Muscle layer of duodenum (tissue), 2 donors: ENCODE data around the gene DYTN.
A peak's percentile ranks its signal among the peaks of the same experiment; 100 is the strongest.

Source experiments
- H3K27ac ChIP-seq: one replicate; pipeline ENCODE4 v1.7.0; 2013; ENCODE audit warnings: mild to moderate bottlenecking, low read length
- H3K27me3 ChIP-seq: one replicate; pipeline ENCODE4 v1.7.0; 2013; ENCODE audit warnings: low read depth, mild to moderate bottlenecking, control low read depth, low read length
- H3K36me3 ChIP-seq, 2 donors: one replicate each; pipeline ENCODE4 v1.7.0; 2013; ENCODE audit warnings: low read length in 2 of 2, control low read depth in 1 of 2, mild to moderate bottlenecking in 1 of 2; ENCODE audit not compliant: insufficient read depth in 2 of 2, control insufficient read depth in 1 of 2
- H3K4me1 ChIP-seq, 2 donors: one replicate each; pipeline ENCODE4 v1.7.0; 2013; ENCODE audit warnings: low read length in 2 of 2, mild to moderate bottlenecking in 2 of 2, control low read depth in 1 of 2, moderate library complexity in 1 of 2; ENCODE audit not compliant: insufficient read depth in 2 of 2, control insufficient read depth in 1 of 2
- H3K4me3 ChIP-seq, 2 donors: one replicate each; pipeline ENCODE4 v1.7.0; 2013; ENCODE audit warnings: low read length in 2 of 2, low read depth in 1 of 2, mild to moderate bottlenecking in 1 of 2
- H3K9me3 ChIP-seq, 2 donors: one replicate each; pipeline ENCODE4 v1.7.0; 2013; ENCODE audit warnings: low read length in 2 of 2, control low read depth in 1 of 2, mild to moderate bottlenecking in 1 of 2; ENCODE audit not compliant: control insufficient read depth in 1 of 2
- donor health status: healthy.

The DYTN gene

DNA sequence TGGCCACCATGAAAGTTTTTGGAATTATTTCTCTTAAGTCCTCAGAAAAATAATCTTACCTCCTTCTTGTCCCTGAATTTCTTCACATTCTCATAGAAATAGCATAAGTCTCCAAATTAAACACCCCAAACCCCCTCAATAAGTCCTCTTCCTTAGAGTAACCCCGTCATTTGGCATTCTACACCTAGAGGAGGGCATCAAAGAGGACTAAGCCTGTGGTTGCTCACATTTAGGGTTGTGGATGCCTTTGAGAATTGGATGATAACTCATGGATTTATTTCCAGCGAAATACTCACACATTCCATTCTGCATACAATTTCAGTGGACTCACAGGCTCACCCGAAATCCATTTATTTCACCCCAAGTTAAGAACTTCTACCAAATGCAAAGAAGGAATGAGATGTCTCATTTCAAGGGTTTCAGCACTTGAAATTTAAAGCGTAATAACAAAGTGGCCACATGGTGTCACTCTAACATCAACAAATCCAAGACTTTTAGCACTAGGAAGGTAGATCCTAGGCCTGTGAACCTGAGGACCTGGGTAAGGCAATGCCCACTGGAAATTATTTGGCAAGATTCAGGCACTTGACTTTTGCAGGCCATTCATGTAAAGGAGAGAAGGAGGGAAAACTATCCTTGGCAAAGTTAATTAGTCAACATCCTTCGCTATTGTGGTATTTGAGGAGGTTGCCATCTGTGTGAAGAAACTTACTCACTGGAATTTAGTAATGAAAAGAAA, 24.6 kb downstream of the DYTN start:
- no peaks in the 10 kb centered on the region for H3K4me1 ChIP-seq
- no peak overlapping the region for H3K4me3 ChIP-seq
- no peaks in the 10 kb centered on the region for H3K27me3 ChIP-seq
- no peaks in the 10 kb centered on the region for H3K36me3 ChIP-seq
- H3K9me3 ChIP-seq: no peaks in the 10 kb centered on the region
- no peak overlapping the region for H3K27ac ChIP-seq

GRCh38 chr2:206692971-206693370, 25.2 kb downstream of the DYTN start:
- Histone ChIP-seq H3K27ac (no peak overlapping the region), H3K9me3 (no peaks in the 10 kb centered on the region), H3K4me3 (no peak overlapping the region), H3K4me1 (no peaks in the 10 kb centered on the region), H3K27me3 (no peaks in the 10 kb centered on the region), H3K36me3 (no peaks in the 10 kb centered on the region)

- H3K27ac ChIP-seq: no peak overlapping the region
- H3K36me3 ChIP-seq: no peaks in the 10 kb centered on the region
- H3K4me3 ChIP-seq: no peak overlapping the region
- no peaks in the 10 kb centered on the region for H3K27me3 ChIP-seq
- H3K4me1 ChIP-seq: no peaks in the 10 kb centered on the region
- no peaks in the 10 kb centered on the region for H3K9me3 ChIP-seq
Measured at GRCh38 chr2:206688990-206689389, 29.2 kb downstream of the DYTN start.

GRCh38 chr2:206688453-206688852, 29.7 kb downstream of the DYTN start:
- H3K4me3 ChIP-seq: no peak overlapping the region
- no peaks in the 10 kb centered on the region for H3K27me3 ChIP-seq
- no peaks in the 10 kb centered on the region for H3K9me3 ChIP-seq
- H3K36me3 ChIP-seq: no peaks in the 10 kb centered on the region
- H3K4me1 ChIP-seq: no peaks in the 10 kb centered on the region
- H3K27ac ChIP-seq: no peak overlapping the region

DNA sequence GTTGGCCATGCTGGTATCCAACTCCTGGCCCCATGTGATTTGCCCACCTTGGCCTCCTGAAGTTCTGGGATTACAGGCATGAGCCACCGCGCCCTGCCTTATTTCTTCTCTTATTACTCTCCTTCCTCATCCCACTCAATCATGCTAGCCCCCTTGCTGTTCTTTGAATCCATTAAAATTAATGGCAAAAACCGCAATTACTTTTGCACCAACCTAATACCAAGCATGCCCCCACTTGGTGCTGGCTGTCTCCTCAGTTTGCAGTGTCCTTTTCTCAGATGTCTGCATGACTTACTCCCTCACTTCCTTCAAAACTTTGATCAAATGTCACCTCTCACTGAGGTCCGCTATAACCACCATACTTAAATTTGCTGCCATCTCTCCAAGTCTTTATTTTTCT, 34.6 kb downstream of the DYTN start:
- Histone ChIP-seq H3K36me3 (no peaks in the 10 kb centered on the region), H3K27ac (no peak overlapping the region), H3K27me3 (no peaks in the 10 kb centered on the region), H3K4me3 (no peak overlapping the region), H3K4me1 (no peaks in the 10 kb centered on the region), H3K9me3 (no peaks in the 10 kb centered on the region)

DNA sequence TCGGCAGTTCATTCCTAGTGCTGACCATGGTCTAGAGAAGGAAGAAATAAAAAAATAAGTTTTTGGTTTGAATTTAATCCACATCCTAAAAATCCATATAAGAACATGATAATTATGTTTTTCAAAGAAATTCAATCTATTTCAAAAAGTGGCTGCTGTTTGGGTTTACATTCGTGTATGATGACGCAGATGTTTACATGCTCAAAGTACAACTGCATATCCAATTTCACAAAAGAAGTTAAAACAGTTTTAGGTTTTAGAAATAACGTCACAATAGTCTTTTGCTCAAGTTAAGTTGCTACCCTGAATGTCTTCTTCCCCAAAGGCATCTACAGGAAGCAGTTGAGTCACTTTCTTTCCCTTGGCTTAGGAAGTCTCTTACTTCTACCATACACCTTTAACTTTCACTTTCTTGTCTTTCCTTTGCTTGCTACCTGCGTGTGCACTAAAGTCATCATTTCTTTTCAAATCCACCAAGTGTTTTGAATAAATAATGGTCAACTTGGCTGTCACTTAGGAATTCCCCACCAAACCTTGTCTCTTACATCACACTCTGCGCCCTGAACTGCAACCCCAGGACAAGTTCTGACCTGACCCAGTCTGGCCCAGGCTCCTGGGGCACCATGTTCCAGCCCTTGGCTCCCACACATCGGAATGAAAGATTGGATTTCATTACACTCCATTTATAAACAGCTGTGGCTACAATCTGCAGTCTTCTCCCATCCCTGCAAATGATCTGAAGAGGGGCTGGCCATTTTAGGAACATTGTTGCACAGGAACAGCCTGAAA, 47.5 kb downstream of the DYTN start:
- H3K4me3 ChIP-seq: no peak overlapping the region
- no peaks in the 10 kb centered on the region for H3K27me3 ChIP-seq
- no peaks in the 10 kb centered on the region for H3K36me3 ChIP-seq
- H3K9me3 ChIP-seq: no peaks in the 10 kb centered on the region
- no peak overlapping the region for H3K27ac ChIP-seq
- no peaks in the 10 kb centered on the region for H3K4me1 ChIP-seq

DNA sequence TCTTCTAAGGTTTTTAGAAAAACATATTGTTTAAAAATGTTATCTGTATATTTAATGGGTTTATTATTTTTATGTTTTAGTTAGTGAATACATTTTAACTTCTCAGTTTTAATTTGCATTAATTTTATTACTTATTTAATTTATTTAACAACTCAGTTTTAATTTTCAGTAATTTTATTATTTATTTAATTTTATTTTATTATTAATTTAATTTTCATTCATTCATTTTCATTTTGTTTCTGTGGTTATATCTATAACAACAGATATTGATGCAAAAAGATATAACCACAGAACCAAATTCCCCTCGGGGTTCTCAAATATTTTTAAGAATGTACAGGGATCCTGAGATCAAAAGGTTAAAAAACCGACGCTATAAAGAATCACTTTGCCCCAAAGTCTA, 52.9 kb downstream of the DYTN start:
- Histone ChIP-seq H3K4me1 (no peaks in the 10 kb centered on the region), H3K4me3 (no peak overlapping the region), H3K36me3 (no peaks in the 10 kb centered on the region), H3K9me3 (no peaks in the 10 kb centered on the region), H3K27me3 (no peaks in the 10 kb centered on the region), H3K27ac (no peak overlapping the region)

GRCh38 chr2:206657087-206657486, 61.1 kb downstream of the DYTN start:
- Histone ChIP-seq H3K36me3 (no peaks in the 10 kb centered on the region), H3K4me3 (no peak overlapping the region), H3K4me1 (no peaks in the 10 kb centered on the region), H3K9me3 (no peaks in the 10 kb centered on the region), H3K27ac (no peak overlapping the region), H3K27me3 (no peaks in the 10 kb centered on the region)

DNA sequence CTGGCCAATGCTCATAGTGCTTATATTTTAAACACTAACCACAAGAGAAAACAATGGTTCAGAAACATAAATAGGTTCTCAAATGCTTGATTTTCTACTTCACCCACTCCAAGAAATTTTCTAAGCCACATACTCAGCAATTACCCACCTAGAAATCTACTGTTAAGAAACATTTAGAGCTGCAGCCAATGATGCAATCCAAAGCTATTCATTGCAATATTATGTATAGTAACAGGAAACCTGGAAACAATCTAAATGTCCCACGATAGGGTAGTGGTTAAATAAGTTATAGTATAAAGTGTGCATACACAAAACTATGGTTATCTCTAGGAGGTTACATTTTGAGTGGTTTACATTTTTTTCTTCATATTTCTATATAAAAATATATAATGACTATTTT, 70.2 kb downstream of the DYTN start:
- Histone ChIP-seq H3K4me3 (no peak overlapping the region), H3K27me3 (no peaks in the 10 kb centered on the region), H3K27ac (no peak overlapping the region), H3K9me3 (no peaks in the 10 kb centered on the region), H3K36me3 (no peaks in the 10 kb centered on the region), H3K4me1 (no peaks in the 10 kb centered on the region)

- Histone ChIP-seq H3K36me3 (no peaks in the 10 kb centered on the region), H3K4me3 (peak within 1 kb of the TSS in 1 of 2 donors; percentile 13), H3K27me3 (peaks cover 10% of the 10 kb centered on the region), H3K27ac (no peak within 1 kb of the TSS), H3K9me3 (no peaks in the 10 kb centered on the region), H3K4me1 (no peaks in the 10 kb centered on the region)
Measured at GRCh38 chr2:206642075-206643025, 75.8 kb downstream of the DYTN start, which contains the start of gene FAM237A. FAM237A (plus strand) TSS chr2:206642487; CDS start chr2:206644237, 1,750 bp downstream.

GRCh38 chr2:206641226-206641625, 77.0 kb downstream of the DYTN start:
- Histone ChIP-seq H3K36me3 (no peaks in the 10 kb centered on the region), H3K4me1 (no peaks in the 10 kb centered on the region), H3K27me3 (peaks cover 10% of the 10 kb centered on the region), H3K9me3 (no peaks in the 10 kb centered on the region), H3K27ac (no peak overlapping the region), H3K4me3 (no peak overlapping the region)
